Adipocyte (in vitro differentiated cells): ENCODE results near the gene SLC25A22.
A peak's percentile ranks its signal among the peaks of the same experiment; 100 is the strongest.

Experiments
- DNase-seq: peaks from one replicate; pipeline ENCODE4 v3.0.0-alpha.2; 2015; ENCODE audit warnings: low read depth
- H3K27me3 ChIP-seq: replicated peaks from 2 replicates; pipeline ENCODE4 v1.7.0; 2013; ENCODE audit warnings: mild to moderate bottlenecking, low read length, moderate library complexity; ENCODE audit not compliant: control insufficient read depth, insufficient read depth
- H3K36me3 ChIP-seq: 2 replicates; pipeline ENCODE4 v1.7.0; 2013; ENCODE audit warnings: low read length, mild to moderate bottlenecking, moderate library complexity; ENCODE audit not compliant: control insufficient read depth, insufficient read depth, severe bottlenecking
- H3K4me1 ChIP-seq: 2 replicates; pipeline ENCODE4 v1.7.0; 2013; ENCODE audit warnings: mild to moderate bottlenecking, low read length, moderate library complexity; ENCODE audit not compliant: control insufficient read depth, insufficient read depth
- H3K4me3 ChIP-seq: 2 replicates; pipeline ENCODE4 v1.7.0; 2013; ENCODE audit warnings: mild to moderate bottlenecking, low read length, moderate library complexity
- H3K9ac ChIP-seq: 2 replicates; pipeline ENCODE4 v1.7.0; 2013; ENCODE audit warnings: mild to moderate bottlenecking, low read length, moderate library complexity
- H3K9me3 ChIP-seq: 2 replicates; pipeline ENCODE4 v1.7.0; 2013; ENCODE audit warnings: mild to moderate bottlenecking, low read length, moderate library complexity; ENCODE audit not compliant: control insufficient read depth

Gene SLC25A22

GRCh38 chr11:762421-763072 is 35.5 kb downstream of the SLC25A22 start:
- peak; percentile 70 for DNase-seq
- H3K4me3 ChIP-seq = no peak overlapping the region
- no peaks in the 10 kb centered on the region for H3K9me3 ChIP-seq
- H3K4me1 ChIP-seq = peaks cover 50% of the 10 kb centered on the region
- peaks cover 88% of the 10 kb centered on the region for H3K36me3 ChIP-seq
- peak overlapping the region; percentile 9 for H3K9ac ChIP-seq
- H3K27me3 ChIP-seq = no peaks in the 10 kb centered on the region

GRCh38 chr11:761526-762108 is 36.5 kb downstream of the SLC25A22 start:
- H3K27me3 ChIP-seq = no peaks in the 10 kb centered on the region
- no peaks in the 10 kb centered on the region for H3K9me3 ChIP-seq
- no peak overlapping the region for H3K4me3 ChIP-seq
- peak overlapping the region; percentile 10 for H3K9ac ChIP-seq
- no peak for DNase-seq
- peaks cover 43% of the 10 kb centered on the region for H3K4me1 ChIP-seq
- H3K36me3 ChIP-seq = peaks cover 88% of the 10 kb centered on the region

GRCh38 chr11:760236-760635 is 37.8 kb downstream of the SLC25A22 start:
- no peak overlapping the region for H3K4me3 ChIP-seq
- H3K9me3 ChIP-seq = no peaks in the 10 kb centered on the region
- H3K4me1 ChIP-seq = peaks cover 35% of the 10 kb centered on the region
- no peak for DNase-seq
- H3K27me3 ChIP-seq = no peaks in the 10 kb centered on the region
- peak overlapping the region; percentile 42 for H3K9ac ChIP-seq
- H3K36me3 ChIP-seq = peaks cover 90% of the 10 kb centered on the region

- peaks cover 7% of the 10 kb centered on the region for H3K36me3 ChIP-seq
- H3K4me1 ChIP-seq = peaks cover 30% of the 10 kb centered on the region
- no peaks in the 10 kb centered on the region for H3K9me3 ChIP-seq
- peak overlapping the region; percentile 95 for H3K4me3 ChIP-seq
- no peaks in the 10 kb centered on the region for H3K27me3 ChIP-seq
- peak; percentile 58 for DNase-seq
- peak overlapping the region; percentile 97 for H3K9ac ChIP-seq
These were observed 48.4 kb downstream of the SLC25A22 start for GRCh38 chr11:749731-750130.

GRCh38 chr11:748007-748359 is 50.1 kb downstream of the SLC25A22 start:
- Histone ChIP-seq H3K4me3 (peak overlapping the region; percentile 95), H3K9me3 (no peaks in the 10 kb centered on the region), H3K36me3 (peaks cover 7% of the 10 kb centered on the region), H3K9ac (peak overlapping the region; percentile 97), H3K4me1 (peaks cover 30% of the 10 kb centered on the region), H3K27me3 (no peaks in the 10 kb centered on the region)
- DNase-seq = peak; percentile 51

- peak; percentile 98 for DNase-seq
- Histone ChIP-seq H3K4me1 (peaks cover 28% of the 10 kb centered on the region), H3K36me3 (peaks cover 2% of the 10 kb centered on the region), H3K9me3 (no peaks in the 10 kb centered on the region), H3K9ac (peak within 1 kb of the TSS; percentile 97), H3K27me3 (no peaks in the 10 kb centered on the region), H3K4me3 (peak within 1 kb of the TSS; percentile 95)
These were observed 50.7 kb downstream of the SLC25A22 start, which contains the start of gene TALDO1 for GRCh38 chr11:747158-748006. Gene TALDO1, plus strand, starts transcription at chr11:747464. Its CDS starts 18 bp downstream, at chr11:747482.

- H3K4me3 ChIP-seq = peak overlapping the region; percentile 95
- peaks cover 26% of the 10 kb centered on the region for H3K4me1 ChIP-seq
- H3K9ac ChIP-seq = peak overlapping the region; percentile 97
- H3K36me3 ChIP-seq = no peaks in the 10 kb centered on the region
- H3K27me3 ChIP-seq = no peaks in the 10 kb centered on the region
- H3K9me3 ChIP-seq = no peaks in the 10 kb centered on the region
- peak; percentile 34 for DNase-seq
These were observed 51.6 kb downstream of the SLC25A22 start for GRCh38 chr11:746289-747157.

GRCh38 chr11:745428-745827 is 52.7 kb downstream of the SLC25A22 start:
- DNase-seq = no peak
- Histone ChIP-seq H3K9me3 (no peaks in the 10 kb centered on the region), H3K9ac (no peak overlapping the region), H3K4me1 (peaks cover 24% of the 10 kb centered on the region), H3K27me3 (no peaks in the 10 kb centered on the region), H3K4me3 (no peak overlapping the region), H3K36me3 (no peaks in the 10 kb centered on the region)

- H3K9me3 ChIP-seq = no peaks in the 10 kb centered on the region
- peaks cover 5% of the 10 kb centered on the region for H3K4me1 ChIP-seq
- H3K36me3 ChIP-seq = no peaks in the 10 kb centered on the region
- DNase-seq = no peak
- H3K27me3 ChIP-seq = no peaks in the 10 kb centered on the region
- no peak overlapping the region for H3K4me3 ChIP-seq
- H3K9ac ChIP-seq = no peak overlapping the region
These were observed 55.4 kb downstream of the SLC25A22 start for GRCh38 chr11:742571-743201.

GRCh38 chr11:742156-742546 is 55.9 kb downstream of the SLC25A22 start:
- no peak for DNase-seq
- Histone ChIP-seq H3K36me3 (no peaks in the 10 kb centered on the region), H3K9me3 (no peaks in the 10 kb centered on the region), H3K9ac (no peak overlapping the region), H3K4me3 (no peak overlapping the region), H3K4me1 (peaks cover 5% of the 10 kb centered on the region), H3K27me3 (peaks cover 5% of the 10 kb centered on the region)
